ENCODE data around the gene NRM.

GRCh38 chr6:30703011-30703410, 12.2 kb upstream of the NRM start:
- TF ChIP-seq CTCF (conservative IDR thresholded peaks at IDR 0.05; ENCODE audit: low read length): no peak
- TF ChIP-seq EZH2phosphoT487 (IDR thresholded peaks at IDR 0.05; ENCODE audit: borderline replicate concordance, low read depth, low read length): no peak
